ENCODE data around the gene ARL8B.

Gene ARL8B

GRCh38 chr3:5195605-5196004 lies 73.5 kb downstream of the ARL8B start:
- Histone ChIP-seq H3K4me3 (ENCODE audit: low read depth, low read length) (no peak overlapping the region), H3K27me3 (ENCODE audit: control insufficient read depth, insufficient read depth, low read length) (no peaks in the 10 kb centered on the region), H3K36me3 (ENCODE audit: control insufficient read depth, insufficient read depth, low read length) (no peaks in the 10 kb centered on the region), H3K9me3 (ENCODE audit: control insufficient read depth, low read length) (no peaks in the 10 kb centered on the region), H2AFZ (no peak overlapping the region), H3K4me1 (peaks cover 20% of the 10 kb centered on the region), H3K79me2 (peaks cover 29% of the 10 kb centered on the region), H3K27ac (no peak overlapping the region), H3K4me2 (ENCODE audit: low read length) (no peak overlapping the region), H3K9ac (no peak overlapping the region)
- TF ChIP-seq, protein P1, sequence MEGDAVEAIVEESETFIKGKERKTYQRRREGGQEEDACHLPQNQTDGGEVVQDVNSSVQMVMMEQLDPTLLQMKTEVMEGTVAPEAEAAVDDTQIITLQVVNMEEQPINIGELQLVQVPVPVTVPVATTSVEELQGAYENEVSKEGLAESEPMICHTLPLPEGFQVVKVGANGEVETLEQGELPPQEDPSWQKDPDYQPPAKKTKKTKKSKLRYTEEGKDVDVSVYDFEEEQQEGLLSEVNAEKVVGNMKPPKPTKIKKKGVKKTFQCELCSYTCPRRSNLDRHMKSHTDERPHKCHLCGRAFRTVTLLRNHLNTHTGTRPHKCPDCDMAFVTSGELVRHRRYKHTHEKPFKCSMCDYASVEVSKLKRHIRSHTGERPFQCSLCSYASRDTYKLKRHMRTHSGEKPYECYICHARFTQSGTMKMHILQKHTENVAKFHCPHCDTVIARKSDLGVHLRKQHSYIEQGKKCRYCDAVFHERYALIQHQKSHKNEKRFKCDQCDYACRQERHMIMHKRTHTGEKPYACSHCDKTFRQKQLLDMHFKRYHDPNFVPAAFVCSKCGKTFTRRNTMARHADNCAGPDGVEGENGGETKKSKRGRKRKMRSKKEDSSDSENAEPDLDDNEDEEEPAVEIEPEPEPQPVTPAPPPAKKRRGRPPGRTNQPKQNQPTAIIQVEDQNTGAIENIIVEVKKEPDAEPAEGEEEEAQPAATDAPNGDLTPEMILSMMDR (IDR thresholded peaks at IDR 0.05): no peak

DNA sequence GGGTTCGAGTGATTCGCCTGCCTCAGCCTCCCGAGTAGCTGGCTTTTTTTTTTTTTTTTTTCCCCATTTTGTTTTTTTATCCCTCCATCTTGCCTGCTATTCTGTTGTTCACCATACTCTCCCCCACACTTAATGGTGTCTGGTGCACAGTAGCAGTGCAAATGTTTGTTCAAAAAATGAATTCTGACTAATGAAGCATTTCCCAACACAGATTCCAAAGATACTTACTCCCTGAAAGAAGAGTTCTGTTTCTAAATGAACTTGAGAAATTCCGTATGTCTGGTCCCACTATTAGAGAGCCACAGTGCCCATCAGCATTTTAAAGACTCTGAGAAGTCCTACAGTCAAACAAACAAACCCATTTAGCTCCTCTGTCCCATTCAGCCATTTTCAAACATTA lies 74.9 kb downstream of the ARL8B start:
- H3K9ac ChIP-seq: no peak overlapping the region
- H3K27me3 ChIP-seq (ENCODE audit: control insufficient read depth, insufficient read depth, low read length): no peaks in the 10 kb centered on the region
- no peak overlapping the region for H3K4me2 ChIP-seq (ENCODE audit: low read length)
- H3K79me2 ChIP-seq: peaks cover 28% of the 10 kb centered on the region
- no peak overlapping the region for H2AFZ ChIP-seq
- H3K9me3 ChIP-seq (ENCODE audit: control insufficient read depth, low read length): no peaks in the 10 kb centered on the region
- H3K36me3 ChIP-seq (ENCODE audit: control insufficient read depth, insufficient read depth, low read length): no peaks in the 10 kb centered on the region
- no peak overlapping the region for H3K4me3 ChIP-seq (ENCODE audit: low read depth, low read length)
- no peak overlapping the region for H3K27ac ChIP-seq
- peaks cover 13% of the 10 kb centered on the region for H3K4me1 ChIP-seq
- TF ChIP-seq, protein P1 (IDR thresholded peaks at IDR 0.05): no peak

GRCh38 chr3:5197470-5198312 lies 75.6 kb downstream of the ARL8B start:
- H3K4me3 ChIP-seq (ENCODE audit: low read depth, low read length): no peak overlapping the region
- H3K9ac ChIP-seq: no peak overlapping the region
- H3K79me2 ChIP-seq: peaks cover 30% of the 10 kb centered on the region
- H3K36me3 ChIP-seq (ENCODE audit: control insufficient read depth, insufficient read depth, low read length): no peaks in the 10 kb centered on the region
- TF ChIP-seq, protein P1 (IDR thresholded peaks at IDR 0.05): no peak
- no peak overlapping the region for H3K4me2 ChIP-seq (ENCODE audit: low read length)
- no peaks in the 10 kb centered on the region for H3K9me3 ChIP-seq (ENCODE audit: control insufficient read depth, low read length)
- no peak overlapping the region for H2AFZ ChIP-seq
- H3K27ac ChIP-seq: no peak overlapping the region
- no peaks in the 10 kb centered on the region for H3K27me3 ChIP-seq (ENCODE audit: control insufficient read depth, insufficient read depth, low read length)
- peaks cover 11% of the 10 kb centered on the region for H3K4me1 ChIP-seq

DNA sequence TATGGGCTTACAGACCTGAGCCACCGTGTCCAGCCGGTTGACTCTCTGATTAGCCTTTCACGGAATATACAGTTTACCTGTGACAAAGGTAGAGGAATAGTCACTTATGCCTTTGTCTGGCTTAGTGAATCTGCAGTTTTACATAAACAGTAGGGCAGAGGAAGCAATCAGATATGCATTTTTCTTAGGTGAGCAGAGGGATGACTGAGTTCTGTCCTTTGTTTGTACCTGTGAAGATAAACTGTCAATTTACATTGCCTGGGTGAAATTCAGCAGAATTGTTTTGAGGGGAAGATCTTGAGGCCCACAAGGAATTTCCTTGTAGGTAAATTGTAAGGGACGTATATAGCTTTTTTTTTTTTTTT lies 76.2 kb downstream of the ARL8B start:
- peaks cover 11% of the 10 kb centered on the region for H3K4me1 ChIP-seq
- TF ChIP-seq, protein P1 (IDR thresholded peaks at IDR 0.05): no peak

More for the DNA sequence above, 76.2 kb downstream of the ARL8B start:
- Histone ChIP-seq H3K36me3 (ENCODE audit: control insufficient read depth, insufficient read depth, low read length) (no peaks in the 10 kb centered on the region), H3K79me2 (peaks cover 26% of the 10 kb centered on the region), H3K4me3 (ENCODE audit: low read depth, low read length) (no peak overlapping the region), H3K9ac (no peak overlapping the region), H3K27me3 (ENCODE audit: control insufficient read depth, insufficient read depth, low read length) (no peaks in the 10 kb centered on the region), H3K9me3 (ENCODE audit: control insufficient read depth, low read length) (no peaks in the 10 kb centered on the region), H3K27ac (no peak overlapping the region), H3K4me2 (ENCODE audit: low read length) (no peak overlapping the region), H2AFZ (no peak overlapping the region)

Data from parathyroid adenoma (tissue), 2 donors.